ENCODE results near the gene GNAI3.

Gene GNAI3

GRCh38 chr1:109616391-109616790, 68.0 kb downstream of the GNAI3 start:
- ATAC-seq = no peak
- TF ChIP-seq SNAI2 (CRISPR knock-in tag; IDR thresholded peaks at IDR 0.05) = no peak
- no peak for TF ChIP-seq TCF4 (CRISPR knock-in tag; IDR thresholded peaks at IDR 0.05; ENCODE audit: borderline replicate concordance)
- TF ChIP-seq ZNF8 (CRISPR knock-in tag; IDR thresholded peaks at IDR 0.05) = no peak
- no peak for TF ChIP-seq ARNTL (CRISPR knock-in tag; IDR thresholded peaks at IDR 0.05; ENCODE audit: borderline replicate concordance, low read depth)

- peak; percentile 36 for ATAC-seq
- TF ChIP-seq CSDC2 (CRISPR knock-in tag; IDR thresholded peaks at IDR 0.05) = 0 out of 2 replicates have a peak, but pooled peaks have one; percentile 55
- TF ChIP-seq TSHZ2 (CRISPR knock-in tag; IDR thresholded peaks at IDR 0.05) = no peak
Observed at GRCh38 chr1:109617291-109617801, 68.9 kb downstream of the GNAI3 start.

- no peak for TF ChIP-seq ZNF8 (CRISPR knock-in tag; IDR thresholded peaks at IDR 0.05)
- TF ChIP-seq ISL1 (CRISPR knock-in tag; IDR thresholded peaks at IDR 0.05) = no peak
- no peak for TF ChIP-seq CSDC2 (CRISPR knock-in tag; IDR thresholded peaks at IDR 0.05)
- no peak for TF ChIP-seq SNAI2 (CRISPR knock-in tag; IDR thresholded peaks at IDR 0.05)
- TF ChIP-seq ZC3H10 (CRISPR knock-in tag; IDR thresholded peaks at IDR 0.05) = no peak
- TF ChIP-seq CSRNP3 (CRISPR knock-in tag; IDR thresholded peaks at IDR 0.05) = no peak
- ATAC-seq = no peak
Observed at GRCh38 chr1:109618661-109619575, 70.5 kb downstream of the GNAI3 start.

- ATAC-seq = peak; percentile 63
Observed at GRCh38 chr1:109619576-109620400, 71.4 kb downstream of the GNAI3 start, which contains the start of the genes AMPD2 and GNAT2. Gene AMPD2, plus strand, starts transcription at chr1:109619837. Its CDS starts 1,339 bp downstream, at chr1:109621176. Gene GNAT2, minus strand, starts transcription at chr1:109619616. Its CDS starts 6,746 bp downstream, at chr1:109612870.

More at GRCh38 chr1:109619576-109620400, 71.4 kb downstream of the GNAI3 start, which contains the start of the genes AMPD2 and GNAT2:
- TF ChIP-seq SNAI2 (CRISPR knock-in tag; IDR thresholded peaks at IDR 0.05) (0 out of 2 replicates have a peak, but pooled peaks have one; percentile 30), GLIS3 (CRISPR knock-in tag; IDR thresholded peaks at IDR 0.05) (no peak), TSHZ2 (CRISPR knock-in tag; IDR thresholded peaks at IDR 0.05) (no peak), ZNF8 (CRISPR knock-in tag; IDR thresholded peaks at IDR 0.05) (no peak), PATZ1 (CRISPR knock-in tag; IDR thresholded peaks at IDR 0.05; ENCODE audit: borderline replicate concordance) (no peak), RARB (CRISPR knock-in tag; IDR thresholded peaks at IDR 0.05) (no peak)
